Neural progenitor cell (in vitro differentiated cells): ENCODE results near the gene TANC1. TPM values are rescaled to one million over a fixed set of nuclear protein-coding genes. Genes with fewer than 3 reads are reported as not detected.

Experiments used
- DNase-seq: peaks from one replicate; pipeline ENCODE4 v3.0.0-alpha.2; 2016; ENCODE audit warnings: low spot score
- H2AFZ ChIP-seq: fragments of 200-600 bp; sonication (generic); replicated peaks from 2 replicates; pipeline ENCODE4 v1.6.1; 2016; ENCODE audit warnings: antibody characterized with exemption
- H3F3A ChIP-seq: fragments of 200-600 bp; sonication (generic); 2 replicates; pipeline ENCODE4 v1.6.1; 2016; ENCODE audit warnings: antibody characterized with exemption, low read depth
- H3K27ac ChIP-seq: fragments of 200-600 bp; sonication (generic); 2 replicates; pipeline ENCODE4 v1.5.1; 2016; ENCODE audit warnings: mild to moderate bottlenecking
- H3K27me3 ChIP-seq: fragments of 200-600 bp; sonication (generic); 2 replicates; pipeline ENCODE4 v1.6.1; 2016; ENCODE audit warnings: mild to moderate bottlenecking, moderate library complexity
- H3K36me3 ChIP-seq: fragments of 200-600 bp; sonication (generic); 2 replicates; pipeline ENCODE4 v1.5.1; 2016
- H3K4me1 ChIP-seq: fragments of 200-600 bp; sonication (generic); 2 replicates; pipeline ENCODE4 v1.6.1; 2016; ENCODE audit warnings: mixed run types
- H3K4me2 ChIP-seq: fragments of 200-600 bp; sonication (generic); 2 replicates; pipeline ENCODE4 v1.6.1; 2016
- H3K4me3 ChIP-seq: fragments of 200-600 bp; sonication (generic); 2 replicates; pipeline ENCODE4 v1.5.1; 2016
- H3K79me2 ChIP-seq: fragments of 200-600 bp; sonication (generic); 2 replicates; pipeline ENCODE4 v1.6.1; 2016; ENCODE audit warnings: low read depth
- H3K9ac ChIP-seq: fragments of 200-600 bp; sonication (generic); 2 replicates; pipeline ENCODE4 v1.6.1; 2016
- H3K9me3 ChIP-seq: fragments of 200-600 bp; sonication (generic); 2 replicates; pipeline ENCODE4 v1.5.1; 2016; ENCODE audit warnings: low read depth
- H4K20me1 ChIP-seq: fragments of 200-600 bp; sonication (generic); 2 replicates; pipeline ENCODE4 v1.6.1; 2016; ENCODE audit warnings: low read depth
- H3K27ac Mint-ChIP-seq: 3 replicates; pipeline ENCODE4 v1.8.0; 2021; ENCODE audit warnings: mixed read lengths
- H3K27me3 Mint-ChIP-seq: 2 replicates; pipeline ENCODE4 v1.8.0; 2022; ENCODE audit warnings: low read depth, mild to moderate bottlenecking, inconsistent platforms, moderate library complexity, mixed read lengths; ENCODE audit not compliant: insufficient read depth
- H3K36me3 Mint-ChIP-seq: 3 replicates; pipeline ENCODE4 v1.8.0; 2021; ENCODE audit warnings: mixed read lengths
- H3K4me1 Mint-ChIP-seq: 3 replicates; pipeline ENCODE4 v1.8.0; 2021; ENCODE audit warnings: mixed read lengths
- H3K4me3 Mint-ChIP-seq: 3 replicates; pipeline ENCODE4 v1.8.0; 2021; ENCODE audit warnings: mild to moderate bottlenecking, moderate library complexity, mixed read lengths
- H3K9me3 Mint-ChIP-seq: 3 replicates; pipeline ENCODE4 v1.8.0; 2020; ENCODE audit warnings: mixed read lengths
- CTCF ChIP-seq: fragments of 200-600 bp; sonication (generic); IDR thresholded peaks from 2 replicates; pipeline ENCODE4 v1.5.1; 2017; ENCODE audit warnings: antibody characterized with exemption, mild to moderate bottlenecking
- EZH2 ChIP-seq: fragments of 200-600 bp; sonication (generic); IDR thresholded peaks from 2 replicates; pipeline ENCODE4 v1.6.1; 2017; ENCODE audit warnings: antibody characterized with exemption, mild to moderate bottlenecking, moderate library complexity
- EZH2phosphoT487 ChIP-seq: fragments of 200-600 bp; sonication (generic); IDR thresholded peaks from 2 replicates; pipeline ENCODE4 v1.6.1; 2017; ENCODE audit warnings: antibody characterized with exemption
- total RNA-seq: library from RNA; depleted of rRNA; stranded (reverse); fragments of >200 nt; gene quantifications from 2 replicates; pipeline ENCODE4 v1.2.3, GENCODE V29; 2015; ENCODE audit warnings: low replicate concordance

Gene TANC1
- total RNA-seq, 1 donor from 2014 or later, result 11.9 TPM

GRCh38 chr2:159129824-159130223 lies 161.4 kb downstream of the TANC1 start:
- Mint-ChIP-seq H3K27me3 (peaks cover 2% of the 10 kb centered on the region), H3K4me1 (peaks cover 25% of the 10 kb centered on the region), H3K4me3 (no peak overlapping the region), H3K27ac (no peak overlapping the region), H3K36me3 (peaks cover 3% of the 10 kb centered on the region), H3K9me3 (no peaks in the 10 kb centered on the region)
- no peak for DNase-seq
- Histone ChIP-seq H3K9ac (no peak overlapping the region), H3K9me3 (no peaks in the 10 kb centered on the region), H4K20me1 (no peaks in the 10 kb centered on the region), H3K4me1 (peaks cover 15% of the 10 kb centered on the region), H3K36me3 (no peaks in the 10 kb centered on the region), H3F3A (peaks cover 11% of the 10 kb centered on the region), H3K27me3 (no peaks in the 10 kb centered on the region), H3K4me3 (no peak overlapping the region), H3K4me2 (no peak overlapping the region), H2AFZ (no peak overlapping the region), H3K79me2 (no peaks in the 10 kb centered on the region), H3K27ac (no peak overlapping the region)
- TF ChIP-seq EZH2 (no peak), EZH2phosphoT487 (no peak), CTCF (no peak)

GRCh38 chr2:159130302-159130701 lies 161.9 kb downstream of the TANC1 start:
- Histone ChIP-seq H3K9ac (no peak overlapping the region), H2AFZ (no peak overlapping the region), H3K79me2 (no peaks in the 10 kb centered on the region), H3K9me3 (no peaks in the 10 kb centered on the region), H3K4me2 (no peak overlapping the region), H3K4me1 (peaks cover 16% of the 10 kb centered on the region), H3K36me3 (no peaks in the 10 kb centered on the region), H3F3A (peaks cover 11% of the 10 kb centered on the region), H3K27ac (no peak overlapping the region), H3K4me3 (no peak overlapping the region), H4K20me1 (no peaks in the 10 kb centered on the region), H3K27me3 (no peaks in the 10 kb centered on the region)
- Mint-ChIP-seq H3K27ac (no peak overlapping the region), H3K4me3 (no peak overlapping the region), H3K36me3 (peaks cover 3% of the 10 kb centered on the region), H3K9me3 (no peaks in the 10 kb centered on the region), H3K4me1 (peaks cover 27% of the 10 kb centered on the region), H3K27me3 (peaks cover 2% of the 10 kb centered on the region)
- DNase-seq, result no peak
- TF ChIP-seq EZH2 (no peak), CTCF (no peak), EZH2phosphoT487 (no peak)

- H3K4me3 Mint-ChIP-seq, result no peak overlapping the region
- peaks cover 11% of the 10 kb centered on the region for H3F3A ChIP-seq
- no peak for DNase-seq
Measured at GRCh38 chr2:159131267-159131913, 162.9 kb downstream of the TANC1 start.

More at GRCh38 chr2:159131267-159131913, 162.9 kb downstream of the TANC1 start:
- Mint-ChIP-seq H3K4me1 (peaks cover 35% of the 10 kb centered on the region), H3K27ac (no peak overlapping the region), H3K27me3 (peaks cover 4% of the 10 kb centered on the region), H3K36me3 (peaks cover 3% of the 10 kb centered on the region), H3K9me3 (no peaks in the 10 kb centered on the region)
- Histone ChIP-seq H2AFZ (no peak overlapping the region), H4K20me1 (no peaks in the 10 kb centered on the region), H3K36me3 (no peaks in the 10 kb centered on the region), H3K27me3 (no peaks in the 10 kb centered on the region), H3K4me1 (peaks cover 21% of the 10 kb centered on the region), H3K9me3 (no peaks in the 10 kb centered on the region), H3K27ac (no peak overlapping the region), H3K4me3 (no peak overlapping the region), H3K4me2 (no peak overlapping the region), H3K9ac (no peak overlapping the region), H3K79me2 (no peaks in the 10 kb centered on the region)
- TF ChIP-seq EZH2 (no peak), EZH2phosphoT487 (no peak), CTCF (no peak)
